ENCODE data around the gene TES.

The TES gene

GRCh38 chr7:116215551-116215950, 5.2 kb downstream of the TES start:
- Histone ChIP-seq H2BK120ac (ENCODE audit: insufficient read depth, low read length, poor library complexity) (no peak overlapping the region), H3K18ac (ENCODE audit: low read length) (no peak overlapping the region), H4K91ac (ENCODE audit: low read depth, low read length) (no peak overlapping the region), H3K9me3 (ENCODE audit: insufficient read depth, low read depth, low read length) (no peaks in the 10 kb centered on the region), H3K14ac (ENCODE audit: low read length) (no peak overlapping the region), H3K27ac (ENCODE audit: low read depth, low read length) (no peak overlapping the region), H2AK5ac (ENCODE audit: low read length) (no peak overlapping the region), H2AFZ (ENCODE audit: insufficient read depth, low read length, poor library complexity) (no peak overlapping the region), H3K4me2 (ENCODE audit: low read length) (no peak overlapping the region), H3K4me1 (ENCODE audit: control insufficient read depth in 1 of 2, insufficient read depth in 2 of 2, low read length in 2 of 2) (no peaks in the 10 kb centered on the region), H3K27me3 (ENCODE audit: insufficient read depth, low read length) (no peaks in the 10 kb centered on the region), H3K4me3 (ENCODE audit: low read depth, low read length) (no peak overlapping the region), H3K9ac (ENCODE audit: low read length) (no peak overlapping the region), H4K8ac (ENCODE audit: low read depth, low read length) (no peak overlapping the region), H3K79me1 (ENCODE audit: low read length) (peaks cover 7% of the 10 kb centered on the region), H3K36me3 (ENCODE audit: control insufficient read depth in 1 of 2, insufficient read depth in 2 of 2, low read length in 2 of 2) (no peaks in the 10 kb centered on the region), H3K23ac (ENCODE audit: low read length) (no peak overlapping the region), H4K12ac (ENCODE audit: low read depth, low read length) (no peak overlapping the region), H2BK5ac (ENCODE audit: low read depth, low read length, poor library complexity) (no peak overlapping the region), H3K4ac (ENCODE audit: low read depth, low read length) (peak overlapping the region; percentile 94), H3K79me2 (ENCODE audit: control insufficient read depth, insufficient read depth, low read length, poor library complexity) (peaks cover 11% of the 10 kb centered on the region), H2BK12ac (ENCODE audit: low read length) (no peak overlapping the region)
- DNase-seq: no peak
- no CpG with 5 or more reads among the region's 2 CpGs for WGBS (ENCODE audit: extremely low coverage, insufficient coverage, insufficient read length)

GRCh38 chr7:116216956-116217571, 6.7 kb downstream of the TES start:
- no peak overlapping the region for H3K23ac ChIP-seq (ENCODE audit: low read length)
- no peaks in the 10 kb centered on the region for H3K4me1 ChIP-seq (ENCODE audit: control insufficient read depth in 1 of 2, insufficient read depth in 2 of 2, low read length in 2 of 2)
- H3K79me2 ChIP-seq (ENCODE audit: control insufficient read depth, insufficient read depth, low read length, poor library complexity): peaks cover 4% of the 10 kb centered on the region
- H3K14ac ChIP-seq (ENCODE audit: low read length): no peak overlapping the region
- H2BK120ac ChIP-seq (ENCODE audit: insufficient read depth, low read length, poor library complexity): no peak overlapping the region
- no peak overlapping the region for H4K91ac ChIP-seq (ENCODE audit: low read depth, low read length)
- no peak overlapping the region for H2AK5ac ChIP-seq (ENCODE audit: low read length)
- no peak overlapping the region for H2BK12ac ChIP-seq (ENCODE audit: low read length)
- H3K79me1 ChIP-seq (ENCODE audit: low read length): no peaks in the 10 kb centered on the region
- no peaks in the 10 kb centered on the region for H3K9me3 ChIP-seq (ENCODE audit: insufficient read depth, low read depth, low read length)
- DNase-seq: peak in 1 of 2 donors; percentile 39
- H3K36me3 ChIP-seq (ENCODE audit: control insufficient read depth in 1 of 2, insufficient read depth in 2 of 2, low read length in 2 of 2): no peaks in the 10 kb centered on the region
- H3K27ac ChIP-seq (ENCODE audit: low read depth, low read length): no peak overlapping the region
- H3K4ac ChIP-seq (ENCODE audit: low read depth, low read length): no peak overlapping the region
- H3K4me2 ChIP-seq (ENCODE audit: low read length): no peak overlapping the region
- H3K9ac ChIP-seq (ENCODE audit: low read length): no peak overlapping the region
- H3K27me3 ChIP-seq (ENCODE audit: insufficient read depth, low read length): no peaks in the 10 kb centered on the region
- no peak overlapping the region for H4K8ac ChIP-seq (ENCODE audit: low read depth, low read length)
- H3K4me3 ChIP-seq (ENCODE audit: low read depth, low read length): no peak overlapping the region
- H2AFZ ChIP-seq (ENCODE audit: insufficient read depth, low read length, poor library complexity): no peak overlapping the region
- H4K12ac ChIP-seq (ENCODE audit: low read depth, low read length): no peak overlapping the region
- no peak overlapping the region for H3K18ac ChIP-seq (ENCODE audit: low read length)
- H2BK5ac ChIP-seq (ENCODE audit: low read depth, low read length, poor library complexity): no peak overlapping the region
- no CpG with 5 or more reads among the region's 3 CpGs for WGBS (ENCODE audit: extremely low coverage, insufficient coverage, insufficient read length)

GRCh38 chr7:116218051-116218645, 7.8 kb downstream of the TES start:
- Histone ChIP-seq H3K4ac (ENCODE audit: low read depth, low read length) (peak overlapping the region; percentile 67), H3K27me3 (ENCODE audit: insufficient read depth, low read length) (no peaks in the 10 kb centered on the region), H3K18ac (ENCODE audit: low read length) (no peak overlapping the region), H3K9me3 (ENCODE audit: insufficient read depth, low read depth, low read length) (no peaks in the 10 kb centered on the region), H2BK120ac (ENCODE audit: insufficient read depth, low read length, poor library complexity) (no peak overlapping the region), H4K12ac (ENCODE audit: low read depth, low read length) (no peak overlapping the region), H3K27ac (ENCODE audit: low read depth, low read length) (no peak overlapping the region), H3K14ac (ENCODE audit: low read length) (no peak overlapping the region), H3K9ac (ENCODE audit: low read length) (no peak overlapping the region), H3K79me2 (ENCODE audit: control insufficient read depth, insufficient read depth, low read length, poor library complexity) (peaks cover 4% of the 10 kb centered on the region), H2AK5ac (ENCODE audit: low read length) (no peak overlapping the region), H3K23ac (ENCODE audit: low read length) (no peak overlapping the region), H3K4me3 (ENCODE audit: low read depth, low read length) (no peak overlapping the region), H2BK12ac (ENCODE audit: low read length) (no peak overlapping the region), H2AFZ (ENCODE audit: insufficient read depth, low read length, poor library complexity) (no peak overlapping the region), H2BK5ac (ENCODE audit: low read depth, low read length, poor library complexity) (no peak overlapping the region), H3K4me2 (ENCODE audit: low read length) (no peak overlapping the region), H3K36me3 (ENCODE audit: control insufficient read depth in 1 of 2, insufficient read depth in 2 of 2, low read length in 2 of 2) (no peaks in the 10 kb centered on the region), H4K91ac (ENCODE audit: low read depth, low read length) (no peak overlapping the region), H3K79me1 (ENCODE audit: low read length) (no peaks in the 10 kb centered on the region), H3K4me1 (ENCODE audit: control insufficient read depth in 1 of 2, insufficient read depth in 2 of 2, low read length in 2 of 2) (no peaks in the 10 kb centered on the region), H4K8ac (ENCODE audit: low read depth, low read length) (no peak overlapping the region)
- WGBS (ENCODE audit: extremely low coverage, insufficient coverage, insufficient read length): no CpG with 5 or more reads among the region's 4 CpGs
- DNase-seq: no peak

GRCh38 chr7:116218747-116219146, 8.4 kb downstream of the TES start:
- Histone ChIP-seq H4K91ac (ENCODE audit: low read depth, low read length) (no peak overlapping the region), H2BK5ac (ENCODE audit: low read depth, low read length, poor library complexity) (no peak overlapping the region), H4K8ac (ENCODE audit: low read depth, low read length) (no peak overlapping the region), H3K18ac (ENCODE audit: low read length) (no peak overlapping the region), H2AK5ac (ENCODE audit: low read length) (no peak overlapping the region), H3K9ac (ENCODE audit: low read length) (no peak overlapping the region), H3K36me3 (ENCODE audit: control insufficient read depth in 1 of 2, insufficient read depth in 2 of 2, low read length in 2 of 2) (no peaks in the 10 kb centered on the region), H3K14ac (ENCODE audit: low read length) (no peak overlapping the region), H3K27me3 (ENCODE audit: insufficient read depth, low read length) (no peaks in the 10 kb centered on the region), H3K4ac (ENCODE audit: low read depth, low read length) (no peak overlapping the region), H2BK120ac (ENCODE audit: insufficient read depth, low read length, poor library complexity) (no peak overlapping the region), H3K27ac (ENCODE audit: low read depth, low read length) (no peak overlapping the region), H2BK12ac (ENCODE audit: low read length) (no peak overlapping the region), H3K79me2 (ENCODE audit: control insufficient read depth, insufficient read depth, low read length, poor library complexity) (peaks cover 4% of the 10 kb centered on the region), H3K4me2 (ENCODE audit: low read length) (no peak overlapping the region), H3K4me1 (ENCODE audit: control insufficient read depth in 1 of 2, insufficient read depth in 2 of 2, low read length in 2 of 2) (no peaks in the 10 kb centered on the region), H3K9me3 (ENCODE audit: insufficient read depth, low read depth, low read length) (no peaks in the 10 kb centered on the region), H3K79me1 (ENCODE audit: low read length) (no peaks in the 10 kb centered on the region), H3K4me3 (ENCODE audit: low read depth, low read length) (no peak overlapping the region), H4K12ac (ENCODE audit: low read depth, low read length) (no peak overlapping the region), H2AFZ (ENCODE audit: insufficient read depth, low read length, poor library complexity) (no peak overlapping the region), H3K23ac (ENCODE audit: low read length) (no peak overlapping the region)
- DNase-seq: no peak
- WGBS (ENCODE audit: extremely low coverage, insufficient coverage, insufficient read length): no CpG with 5 or more reads among the region's 1 CpG

Data from trophoblast cell (in vitro differentiated cells and primary cell).